ENCODE data around the gene NSFL1C.
"Not testable (repeated sequence)": the region's sequence is repeated elsewhere in the genome, so short reads cannot be mapped to it uniquely, and the experiment has no call there.

The NSFL1C gene

GRCh38 chr20:1466211-1467081 is at the start of gene NSFL1C:
NSFL1C (minus strand) TSS chr20:1466849; CDS start chr20:1466824, 25 bp downstream.
- peak; percentile 95 for DNase-seq

GRCh38 chr20:1513801-1514200 is 47.2 kb upstream of the NSFL1C start:
- DNase-seq, result no peak

- DNase-seq, result peak; percentile 53
These were observed 42.6 kb upstream of the NSFL1C start for GRCh38 chr20:1509237-1509636.

- no peak for DNase-seq
These were observed 41.9 kb upstream of the NSFL1C start for GRCh38 chr20:1508574-1508973.

GRCh38 chr20:1507276-1507675 is 40.6 kb upstream of the NSFL1C start:
- no peak for DNase-seq

GRCh38 chr20:1505871-1506270 is 39.2 kb upstream of the NSFL1C start:
- DNase-seq, result no peak

GRCh38 chr20:1505361-1505760 is 38.7 kb upstream of the NSFL1C start:
- DNase-seq, result no peak

GRCh38 chr20:1503564-1504227 is 37.0 kb upstream of the NSFL1C start:
- peak; percentile 94 for DNase-seq

GRCh38 chr20:1500496-1500895 is 33.8 kb upstream of the NSFL1C start:
- no peak for DNase-seq

- no peak for DNase-seq
These were observed 33.1 kb upstream of the NSFL1C start for GRCh38 chr20:1499528-1500420.

GRCh38 chr20:1497371-1497770 is 30.7 kb upstream of the NSFL1C start:
- not testable (repeated sequence) for DNase-seq

GRCh38 chr20:1496930-1497329 is 30.3 kb upstream of the NSFL1C start:
- DNase-seq, result no peak

- DNase-seq, result no peak
These were observed 27.8 kb upstream of the NSFL1C start for GRCh38 chr20:1494436-1494835.

GRCh38 chr20:1493536-1493935 is 26.9 kb upstream of the NSFL1C start:
- DNase-seq, result no peak

GRCh38 chr20:1491860-1492642 is 25.4 kb upstream of the NSFL1C start:
- peak; percentile 63 for DNase-seq

- peak; percentile 90 for DNase-seq
These were observed 24.7 kb upstream of the NSFL1C start, which contains the start of gene SIRPB2 for GRCh38 chr20:1491281-1491840. SIRPB2 (minus strand) TSS chr20:1491420; CDS start chr20:1491359, 61 bp downstream.

- DNase-seq, result peak; percentile 45
These were observed 24.1 kb upstream of the NSFL1C start for GRCh38 chr20:1490643-1491195.

GRCh38 chr20:1489764-1490436 is 23.3 kb upstream of the NSFL1C start:
- peak; percentile 75 for DNase-seq

GRCh38 chr20:1489325-1489724 is 22.7 kb upstream of the NSFL1C start:
- peak; percentile 26 for DNase-seq

- DNase-seq, result no peak
These were observed 19.9 kb upstream of the NSFL1C start for GRCh38 chr20:1486566-1486965.
